ENCODE measurements around the gene SPATA32. TPM values are rescaled to one million over a fixed set of nuclear protein-coding genes. Genes with fewer than 3 reads are reported as not detected.

The SPATA32 gene
- total RNA-seq, 1 donor from 2014 or later, result not detected

- H3K4me1 Mint-ChIP-seq, result peaks cover 8% of the 10 kb centered on the region
- no peak for DNase-seq (ENCODE audit: low spot score in 2 of 2, unreplicated experiment in 2 of 2)
- no peak overlapping the region for H3K27ac Mint-ChIP-seq
- peaks cover 27% of the 10 kb centered on the region for H3K36me3 Mint-ChIP-seq
- H3K4me3 Mint-ChIP-seq, result no peak overlapping the region
- no peaks in the 10 kb centered on the region for H3K9me3 Mint-ChIP-seq
- no peaks in the 10 kb centered on the region for H3K27me3 Mint-ChIP-seq (ENCODE audit: low read depth)
- no peak for TF ChIP-seq CTCF (IDR thresholded peaks at IDR 0.05; ENCODE audit: unreplicated experiment)
Observed at GRCh38 chr17:45286286-45286685, 24.4 kb upstream of the SPATA32 start.

DNA sequence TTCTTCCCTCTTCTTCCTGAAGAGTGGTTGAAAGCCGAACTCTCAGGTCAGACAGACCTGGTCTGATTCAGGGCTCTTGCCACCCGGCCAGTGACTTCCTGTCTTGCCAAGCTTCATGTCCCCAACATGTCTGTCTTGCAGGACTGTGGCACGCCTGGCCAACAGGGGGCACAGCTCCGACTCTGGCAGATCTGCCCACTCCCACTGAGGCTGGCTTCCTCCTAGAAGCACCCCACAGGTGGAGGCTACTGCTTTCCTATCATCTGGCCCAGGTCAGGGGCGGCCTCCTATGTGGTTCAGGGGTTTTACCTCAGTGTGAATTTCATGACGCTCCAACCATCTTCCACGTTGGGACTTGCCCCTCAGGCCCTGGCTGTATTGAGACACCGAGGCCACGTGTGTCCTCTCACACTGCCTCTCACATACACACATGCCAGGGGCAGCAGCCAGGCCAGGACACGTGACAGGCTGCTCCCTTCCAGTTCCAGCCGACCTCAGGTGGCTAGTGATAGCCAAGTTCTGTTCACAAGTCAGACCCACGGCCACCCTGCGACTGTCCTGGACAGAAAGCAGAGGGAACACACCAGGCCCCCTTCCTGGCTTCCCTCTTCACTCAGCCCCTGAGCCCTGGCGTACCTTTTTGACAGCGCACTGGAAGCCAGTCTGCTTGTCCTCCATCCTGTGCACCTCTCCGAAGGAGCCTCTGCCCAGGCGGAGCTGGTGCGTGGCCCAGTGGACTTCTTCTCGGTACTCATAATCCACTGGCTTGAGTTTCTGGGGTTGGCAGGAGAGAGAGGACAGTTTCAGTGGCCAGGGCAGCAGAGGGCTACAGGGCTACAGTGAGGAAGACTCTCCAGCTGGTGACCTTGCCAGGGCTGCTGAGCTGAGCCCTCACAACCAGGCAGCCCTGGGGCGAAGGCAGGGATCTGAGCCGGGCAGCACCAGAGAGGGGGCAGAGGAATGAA is 22.6 kb upstream of the SPATA32 start:
- Mint-ChIP-seq H3K4me1 (peaks cover 11% of the 10 kb centered on the region), H3K9me3 (no peaks in the 10 kb centered on the region), H3K4me3 (no peak overlapping the region), H3K27me3 (ENCODE audit: low read depth) (no peaks in the 10 kb centered on the region), H3K36me3 (peaks cover 28% of the 10 kb centered on the region), H3K27ac (no peak overlapping the region)
- no peak for TF ChIP-seq CTCF (IDR thresholded peaks at IDR 0.05; ENCODE audit: unreplicated experiment)
- no peak for DNase-seq (ENCODE audit: low spot score in 2 of 2, unreplicated experiment in 2 of 2)

GRCh38 chr17:45283711-45284110 is 21.8 kb upstream of the SPATA32 start:
- no peak for DNase-seq (ENCODE audit: low spot score in 2 of 2, unreplicated experiment in 2 of 2)
- Mint-ChIP-seq H3K27me3 (ENCODE audit: low read depth) (no peaks in the 10 kb centered on the region), H3K4me1 (peaks cover 11% of the 10 kb centered on the region), H3K9me3 (no peaks in the 10 kb centered on the region), H3K36me3 (peaks cover 28% of the 10 kb centered on the region), H3K4me3 (no peak overlapping the region), H3K27ac (no peak overlapping the region)
- no peak for TF ChIP-seq CTCF (IDR thresholded peaks at IDR 0.05; ENCODE audit: unreplicated experiment)

- H3K4me3 Mint-ChIP-seq, result no peak overlapping the region
- no peak for DNase-seq (ENCODE audit: low spot score in 2 of 2, unreplicated experiment in 2 of 2)
- no peak overlapping the region for H3K27ac Mint-ChIP-seq
- H3K36me3 Mint-ChIP-seq, result peaks cover 28% of the 10 kb centered on the region
- no peak for TF ChIP-seq CTCF (IDR thresholded peaks at IDR 0.05; ENCODE audit: unreplicated experiment)
- H3K4me1 Mint-ChIP-seq, result peaks cover 14% of the 10 kb centered on the region
- no peaks in the 10 kb centered on the region for H3K27me3 Mint-ChIP-seq (ENCODE audit: low read depth)
- no peaks in the 10 kb centered on the region for H3K9me3 Mint-ChIP-seq
Observed at GRCh38 chr17:45282683-45283644, 21.1 kb upstream of the SPATA32 start.

GRCh38 chr17:45279898-45280297 is 18.0 kb upstream of the SPATA32 start:
- Mint-ChIP-seq H3K9me3 (no peaks in the 10 kb centered on the region), H3K36me3 (peaks cover 19% of the 10 kb centered on the region), H3K27ac (peak overlapping the region; percentile 69), H3K4me1 (peaks cover 15% of the 10 kb centered on the region), H3K4me3 (no peak overlapping the region), H3K27me3 (ENCODE audit: low read depth) (no peaks in the 10 kb centered on the region)
- no peak for DNase-seq (ENCODE audit: low spot score in 2 of 2, unreplicated experiment in 2 of 2)
- TF ChIP-seq CTCF (IDR thresholded peaks at IDR 0.05; ENCODE audit: unreplicated experiment), result no peak

All from mesothelial cell of epicardium (in vitro differentiated cells).